ENCODE measurements around the gene SEPTIN10.
A peak's percentile ranks its signal among the peaks of the same experiment; 100 is the strongest.

SEPTIN10 gene

GRCh38 chr2:109613922-109614714 is at the start of gene SEPTIN10, which contains the start of gene SOWAHC:
SEPTIN10 (minus strand) TSS chr2:109613966; CDS start chr2:109613827, 139 bp downstream.
SOWAHC (plus strand) TSS chr2:109614364; CDS start chr2:109614490, 126 bp downstream.
- TF ChIP-seq, protein P1, sequence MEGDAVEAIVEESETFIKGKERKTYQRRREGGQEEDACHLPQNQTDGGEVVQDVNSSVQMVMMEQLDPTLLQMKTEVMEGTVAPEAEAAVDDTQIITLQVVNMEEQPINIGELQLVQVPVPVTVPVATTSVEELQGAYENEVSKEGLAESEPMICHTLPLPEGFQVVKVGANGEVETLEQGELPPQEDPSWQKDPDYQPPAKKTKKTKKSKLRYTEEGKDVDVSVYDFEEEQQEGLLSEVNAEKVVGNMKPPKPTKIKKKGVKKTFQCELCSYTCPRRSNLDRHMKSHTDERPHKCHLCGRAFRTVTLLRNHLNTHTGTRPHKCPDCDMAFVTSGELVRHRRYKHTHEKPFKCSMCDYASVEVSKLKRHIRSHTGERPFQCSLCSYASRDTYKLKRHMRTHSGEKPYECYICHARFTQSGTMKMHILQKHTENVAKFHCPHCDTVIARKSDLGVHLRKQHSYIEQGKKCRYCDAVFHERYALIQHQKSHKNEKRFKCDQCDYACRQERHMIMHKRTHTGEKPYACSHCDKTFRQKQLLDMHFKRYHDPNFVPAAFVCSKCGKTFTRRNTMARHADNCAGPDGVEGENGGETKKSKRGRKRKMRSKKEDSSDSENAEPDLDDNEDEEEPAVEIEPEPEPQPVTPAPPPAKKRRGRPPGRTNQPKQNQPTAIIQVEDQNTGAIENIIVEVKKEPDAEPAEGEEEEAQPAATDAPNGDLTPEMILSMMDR (IDR thresholded peaks at IDR 0.05; ENCODE audit: insufficient read depth, low read length, poor library complexity, severe bottlenecking): no peak
- H3K36me3 ChIP-seq (ENCODE audit: control insufficient read depth, insufficient read depth, low read length): no peaks in the 10 kb centered on the region
- H3K4me3 ChIP-seq (replicated peaks; ENCODE audit: low read depth, low read length): no peak within 1 kb of the TSS
- no peaks in the 10 kb centered on the region for H3K27me3 ChIP-seq (replicated peaks; ENCODE audit: control insufficient read depth, insufficient read depth, low read length)
- DNase-seq (ENCODE audit: extremely low read depth, insufficient read length): peak; percentile 89

DNA sequence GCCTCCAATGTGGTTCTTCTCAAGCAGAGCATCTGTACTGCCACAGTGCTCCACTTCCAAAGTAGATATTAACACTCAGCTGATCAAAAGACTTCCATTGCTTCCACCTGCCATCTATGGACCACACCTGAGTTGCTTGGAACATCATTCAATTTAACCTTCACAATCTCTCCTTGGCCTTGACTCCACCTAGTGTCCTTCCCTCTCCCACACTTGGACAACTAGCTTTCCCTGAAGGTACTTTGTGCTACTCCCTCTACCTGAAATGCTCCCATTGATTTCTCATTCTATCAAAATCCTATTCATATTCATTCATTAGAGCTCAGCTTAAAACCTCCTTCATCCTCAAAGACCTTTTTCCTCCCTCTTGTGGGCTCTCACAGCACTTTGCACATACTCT is 49.1 kb upstream of the SEPTIN10 start:
- TF ChIP-seq, protein P1 (IDR thresholded peaks at IDR 0.05; ENCODE audit: insufficient read depth, low read length, poor library complexity, severe bottlenecking): peak; percentile 30
- Histone ChIP-seq H3K4me3 (replicated peaks; ENCODE audit: low read depth, low read length) (no peak overlapping the region), H3K36me3 (ENCODE audit: control insufficient read depth, insufficient read depth, low read length) (no peaks in the 10 kb centered on the region), H3K27me3 (replicated peaks; ENCODE audit: control insufficient read depth, insufficient read depth, low read length) (no peaks in the 10 kb centered on the region)
- DNase-seq (ENCODE audit: extremely low read depth, insufficient read length): no peak

- DNase-seq (ENCODE audit: extremely low read depth, insufficient read length): no peak
- Histone ChIP-seq H3K4me3 (replicated peaks; ENCODE audit: low read depth, low read length) (no peak overlapping the region), H3K27me3 (replicated peaks; ENCODE audit: control insufficient read depth, insufficient read depth, low read length) (no peaks in the 10 kb centered on the region), H3K36me3 (ENCODE audit: control insufficient read depth, insufficient read depth, low read length) (no peaks in the 10 kb centered on the region)
- TF ChIP-seq, protein P1 (IDR thresholded peaks at IDR 0.05; ENCODE audit: insufficient read depth, low read length, poor library complexity, severe bottlenecking): no peak
These were observed 46.5 kb upstream of the SEPTIN10 start for GRCh38 chr2:109660046-109660860.

- H3K4me3 ChIP-seq (replicated peaks; ENCODE audit: low read depth, low read length): no peak overlapping the region
- no peaks in the 10 kb centered on the region for H3K27me3 ChIP-seq (replicated peaks; ENCODE audit: control insufficient read depth, insufficient read depth, low read length)
- H3K36me3 ChIP-seq (ENCODE audit: control insufficient read depth, insufficient read depth, low read length): no peaks in the 10 kb centered on the region
- no peak for DNase-seq (ENCODE audit: extremely low read depth, insufficient read length)
- TF ChIP-seq, protein P1 (IDR thresholded peaks at IDR 0.05; ENCODE audit: insufficient read depth, low read length, poor library complexity, severe bottlenecking): no peak
These were observed 45.8 kb upstream of the SEPTIN10 start for GRCh38 chr2:109659396-109660045.

GRCh38 chr2:109655287-109655686 is 41.5 kb upstream of the SEPTIN10 start:
- no peak for DNase-seq (ENCODE audit: extremely low read depth, insufficient read length)
- TF ChIP-seq, protein P1 (IDR thresholded peaks at IDR 0.05; ENCODE audit: insufficient read depth, low read length, poor library complexity, severe bottlenecking): no peak
- no peaks in the 10 kb centered on the region for H3K27me3 ChIP-seq (replicated peaks; ENCODE audit: control insufficient read depth, insufficient read depth, low read length)
- no peaks in the 10 kb centered on the region for H3K36me3 ChIP-seq (ENCODE audit: control insufficient read depth, insufficient read depth, low read length)
- no peak overlapping the region for H3K4me3 ChIP-seq (replicated peaks; ENCODE audit: low read depth, low read length)

All from GM06990 (cell line).